HG02973 (cell line): ENCODE data around the gene OR1J2.

ENCODE experiments used
- ATAC-seq: cut with Tn5 transposase; IDR thresholded peaks from one replicate; pipeline ENCODE4 v1.9.1; 2021; ENCODE audit warnings: moderate library complexity; ENCODE audit not compliant: unreplicated experiment

Gene OR1J2

DNA sequence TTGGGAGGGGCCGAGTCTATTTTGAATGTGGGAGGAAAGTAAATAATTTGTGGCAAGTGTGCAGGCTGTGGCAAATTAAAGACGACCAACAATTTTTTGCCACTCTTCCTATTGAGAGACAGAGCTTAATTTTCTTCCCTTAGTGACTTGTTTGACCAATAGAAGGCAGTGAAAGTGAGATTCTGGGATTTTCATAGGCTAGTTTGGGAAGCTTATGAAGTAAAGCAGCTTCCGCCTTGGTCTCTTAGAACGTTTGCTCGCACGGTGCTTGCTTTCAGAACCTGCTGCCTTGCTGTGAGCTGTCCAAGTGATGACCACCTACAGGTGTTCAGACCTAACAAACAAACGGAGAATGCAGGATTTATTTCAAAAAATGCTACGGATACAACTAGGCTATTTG lies 35.6 kb downstream of the OR1J2 start:
- ATAC-seq, result no peak

DNA sequence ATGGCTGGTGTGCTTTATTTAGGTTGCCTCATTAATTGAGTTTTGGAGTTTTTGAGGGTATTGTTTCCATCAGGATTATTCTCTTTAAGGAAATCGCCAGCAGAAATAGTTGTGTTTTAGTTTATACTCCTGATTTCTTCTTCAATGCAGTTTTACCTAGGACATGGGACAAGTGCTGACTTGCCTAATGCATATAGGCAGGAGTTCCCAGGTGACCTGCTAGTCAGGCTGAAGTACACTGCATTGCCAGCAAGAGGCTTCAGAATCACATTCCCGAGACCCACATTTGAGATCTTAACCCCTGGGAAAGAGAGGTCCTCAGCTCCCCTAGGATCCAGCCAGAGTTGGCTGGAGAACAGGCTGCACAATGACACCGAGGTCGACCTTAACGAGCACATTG lies 40.8 kb downstream of the OR1J2 start:
- no peak for ATAC-seq

DNA sequence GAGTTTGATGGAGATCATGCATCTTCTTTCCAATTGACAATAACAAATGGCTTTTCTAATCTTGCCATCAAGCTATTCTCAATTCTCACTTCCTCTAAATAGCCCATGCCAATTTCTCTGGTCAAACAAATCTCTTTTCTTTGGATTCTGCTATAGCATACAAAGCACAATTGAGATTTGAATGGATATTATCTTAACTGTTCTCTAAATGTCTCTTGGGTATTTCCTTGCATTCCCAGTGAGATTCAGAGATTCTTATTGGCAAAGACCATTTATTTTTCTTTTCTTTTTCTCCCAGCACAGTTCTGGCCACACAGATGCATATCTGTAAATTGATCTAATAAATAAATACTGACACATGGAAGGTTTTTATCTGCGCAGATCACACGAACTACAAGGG lies 42.2 kb downstream of the OR1J2 start, which contains the start of gene OR1N2:
TSS of gene OR1N2 (plus strand) at position 301 of the 400 bp plus-strand sequence. CDS start 100 bp downstream, outside the sequence.
- no peak for ATAC-seq
